Measurements from ENCODE around the gene CRTC1.

DNA sequence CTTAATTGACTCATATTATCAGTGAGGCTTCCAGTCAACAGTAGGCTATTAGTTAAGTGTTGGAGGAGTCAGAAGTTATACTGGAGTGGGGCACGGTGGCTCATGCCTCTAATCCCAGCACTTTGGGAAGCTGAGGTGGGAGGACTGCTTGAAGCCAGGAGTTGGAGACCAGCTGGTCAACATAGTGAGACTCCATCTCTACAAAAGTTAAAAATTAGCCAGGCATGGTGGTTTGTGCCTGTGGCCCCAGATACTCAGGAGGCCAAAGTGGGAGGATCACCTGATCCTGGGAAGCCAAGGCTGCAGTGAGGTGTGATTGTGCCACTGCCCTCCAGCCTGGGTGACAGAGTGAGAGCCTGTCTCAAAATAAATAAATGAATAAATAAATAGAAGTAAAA, 54.5 kb downstream of the CRTC1 start:
- TF ChIP-seq POLR2AphosphoS5 (IDR thresholded peaks at IDR 0.05; ENCODE audit: low read depth, low read length) (no peak), REST (IDR thresholded peaks at IDR 0.05; ENCODE audit: insufficient read depth in 1 of 2, low read depth in 2 of 2, low read length in 2 of 2) (no peak), TAF1 (IDR thresholded peaks at IDR 0.05; ENCODE audit: borderline replicate concordance, insufficient read depth, low read length) (no peak), SIN3A (IDR thresholded peaks at IDR 0.05; ENCODE audit: borderline replicate concordance, insufficient read depth, low read length) (no peak)
